Keratinocyte (primary cell): Measurements from ENCODE around the gene ASB15. TPM values are rescaled to one million over a fixed set of nuclear protein-coding genes. Genes with fewer than 3 reads are reported as not detected.

ENCODE experiments used
- DNase-seq: peaks from one replicate; pipeline ENCODE4 v3.0.0-alpha.2; 2011; ENCODE audit warnings: low read depth, missing footprints, low spot score
- FAIRE-seq: peaks from 2 replicates; lab custom pipeline; 2011; peaks lifted over from hg19 to GRCh38; lab: Jason Lieb, UNC
- H2AFZ ChIP-seq: 2 replicates; pipeline ENCODE4 v1.6.0; 2012; ENCODE audit warnings: low read length, control low read depth, inconsistent platforms; ENCODE audit not compliant: control insufficient read depth
- H3K27ac ChIP-seq: 2 replicates; pipeline ENCODE4 v1.5.1; 2011; ENCODE audit warnings: low read length; ENCODE audit not compliant: control insufficient read depth, insufficient read depth
- H3K27me3 ChIP-seq: 3 replicates; pipeline ENCODE4 v1.6.0; 2011; ENCODE audit warnings: low read length; ENCODE audit not compliant: control insufficient read depth, insufficient read depth; ENCODE audit errors: extremely low read depth
- H3K36me3 ChIP-seq, 2 experiments: 2 replicates in 1 of 2; 3 replicates in 1 of 2; pipeline ENCODE4 v1.5.1; 2011; ENCODE audit warnings: low read length in 2 of 2, mild to moderate bottlenecking in 1 of 2; ENCODE audit not compliant: control insufficient read depth in 2 of 2, insufficient read depth in 2 of 2; ENCODE audit errors: extremely low read depth in 1 of 2
- H3K4me1 ChIP-seq: 3 replicates; pipeline ENCODE4 v1.5.1; 2011; ENCODE audit warnings: low read length; ENCODE audit not compliant: control insufficient read depth, insufficient read depth; ENCODE audit errors: extremely low read depth
- H3K4me2 ChIP-seq: 3 replicates; pipeline ENCODE4 v1.6.0; 2011; ENCODE audit warnings: low read depth, low read length; ENCODE audit not compliant: control insufficient read depth, insufficient read depth; ENCODE audit errors: extremely low read depth
- H3K4me3 ChIP-seq, 3 experiments: fragments of 200-600 bp in 1 of 3; sonication (generic) in 1 of 3; 2 replicates in 2 of 3; 3 replicates in 1 of 3; pipeline ENCODE4 v1.5.1; 2011 to 2016; ENCODE audit warnings: low read length in 3 of 3, mild to moderate bottlenecking in 3 of 3, control low read depth in 2 of 3, inconsistent platforms in 1 of 3, low read depth in 1 of 3, mixed read lengths in 1 of 3, mixed run types in 1 of 3, moderate library complexity in 1 of 3; ENCODE audit not compliant: control insufficient read depth in 2 of 3, insufficient read depth in 2 of 3; ENCODE audit errors: extremely low read depth in 1 of 3
- H3K79me2 ChIP-seq: 2 replicates; pipeline ENCODE4 v1.6.0; 2012; ENCODE audit warnings: low read length; ENCODE audit not compliant: control insufficient read depth, insufficient read depth
- H3K9ac ChIP-seq: 3 replicates; pipeline ENCODE4 v1.6.0; 2011; ENCODE audit warnings: low read length; ENCODE audit not compliant: control insufficient read depth, insufficient read depth; ENCODE audit errors: extremely low read depth
- H3K9me1 ChIP-seq: 3 replicates; pipeline ENCODE4 v1.6.0; 2011; ENCODE audit warnings: low read length; ENCODE audit not compliant: control insufficient read depth, insufficient read depth; ENCODE audit errors: extremely low read depth
- H3K9me3 ChIP-seq: 2 replicates; pipeline ENCODE4 v1.5.1; 2012; ENCODE audit warnings: low read depth, low read length; ENCODE audit not compliant: control insufficient read depth
- H4K20me1 ChIP-seq: 3 replicates; pipeline ENCODE4 v1.6.0; 2011; ENCODE audit warnings: low read length; ENCODE audit not compliant: control insufficient read depth, insufficient read depth; ENCODE audit errors: extremely low read depth
- EZH2 ChIP-seq: IDR thresholded peaks from one replicate; pipeline ENCODE4 v1.6.1; 2012; ENCODE audit warnings: inconsistent platforms, mild to moderate bottlenecking, low read length, moderate library complexity
- dilution Hi-C: fragments of 300-500 bp; cut with MboI; formaldehyde crosslinking; loops from one replicate; pipeline ENCODE4 v1.7.0; 2020; ENCODE audit warnings: low sequenced_read_pairs; ENCODE audit not compliant: extremely low pct_ligation_motif_present
- polyA plus RNA-seq, 5 experiments: library from polyadenylated mRNA; depleted of rRNA in 3 of 5; stranded (reverse) in 3 of 5; stranded (forward) in 1 of 5; unstranded in 1 of 5; fragments of >200 nt; gene quantifications; 1 replicate in 1 of 5; 2 replicates in 3 of 5; 3 replicates in 1 of 5; pipeline versions ENCODE4 v1.2.1 to v1.2.3, GENCODE V29; 2011 to 2012; ENCODE audit warnings: missing spikeins in 2 of 5, low read depth in 1 of 5, low replicate concordance in 1 of 5
- TF ChIP-seq, protein P1 (sequence below), 3 experiments: IDR thresholded peaks in 1 of 3; conservative IDR thresholded peaks in 1 of 3; optimal IDR thresholded peaks in 1 of 3; 2 replicates in 2 of 3; 3 replicates in 1 of 3; pipeline versions ENCODE3 to v1.5.1; 2011; ENCODE audit warnings: low read length in 3 of 3, mild to moderate bottlenecking in 3 of 3, moderate library complexity in 2 of 3, control low read depth in 1 of 3, inconsistent platforms in 1 of 3; ENCODE audit not compliant: insufficient read depth in 2 of 3; ENCODE audit errors: extremely low read depth in 1 of 3

The ASB15 gene
- polyA plus RNA-seq, 1 donor (not counting 4 experiments of a cell fraction or from before 2014, with no cell fraction given): not detected

DNA sequence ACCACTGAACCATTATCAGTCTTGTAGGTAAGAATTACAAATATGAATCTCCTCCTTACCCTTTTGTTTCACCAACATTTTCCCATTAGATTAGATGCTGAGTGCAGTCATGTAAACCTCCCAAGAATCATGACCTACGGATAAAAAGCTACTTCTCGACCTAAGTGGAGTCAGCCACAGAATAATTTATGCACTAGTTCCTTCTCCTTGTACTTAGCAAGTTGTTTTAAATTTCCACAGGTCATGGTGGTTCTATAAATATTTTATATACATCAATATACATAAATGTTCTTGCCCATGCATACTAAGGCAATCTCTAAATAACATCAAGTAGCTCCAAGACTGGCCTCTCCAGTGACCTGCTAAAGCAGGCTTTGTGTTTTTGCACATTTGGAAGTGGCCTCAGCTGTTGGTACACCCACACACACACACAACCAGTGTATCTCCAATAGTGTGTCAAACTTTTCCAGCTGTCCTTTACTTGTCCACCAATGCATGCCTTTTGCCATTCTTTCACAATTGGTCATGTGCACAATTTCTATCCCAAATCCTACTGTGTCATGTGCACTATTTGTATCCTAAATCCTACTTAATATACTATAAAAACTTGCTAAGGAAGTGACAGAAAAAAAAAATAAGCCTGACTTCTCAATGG, 75.6 kb downstream of the ASB15 start:
- peaks cover 2 to 3% of the 10 kb centered on the region in 2 experiments for H3K36me3 ChIP-seq
- H3K79me2 ChIP-seq: no peaks in the 10 kb centered on the region
- peaks cover 29% of the 10 kb centered on the region for H3K4me1 ChIP-seq
- TF ChIP-seq, protein P1, sequence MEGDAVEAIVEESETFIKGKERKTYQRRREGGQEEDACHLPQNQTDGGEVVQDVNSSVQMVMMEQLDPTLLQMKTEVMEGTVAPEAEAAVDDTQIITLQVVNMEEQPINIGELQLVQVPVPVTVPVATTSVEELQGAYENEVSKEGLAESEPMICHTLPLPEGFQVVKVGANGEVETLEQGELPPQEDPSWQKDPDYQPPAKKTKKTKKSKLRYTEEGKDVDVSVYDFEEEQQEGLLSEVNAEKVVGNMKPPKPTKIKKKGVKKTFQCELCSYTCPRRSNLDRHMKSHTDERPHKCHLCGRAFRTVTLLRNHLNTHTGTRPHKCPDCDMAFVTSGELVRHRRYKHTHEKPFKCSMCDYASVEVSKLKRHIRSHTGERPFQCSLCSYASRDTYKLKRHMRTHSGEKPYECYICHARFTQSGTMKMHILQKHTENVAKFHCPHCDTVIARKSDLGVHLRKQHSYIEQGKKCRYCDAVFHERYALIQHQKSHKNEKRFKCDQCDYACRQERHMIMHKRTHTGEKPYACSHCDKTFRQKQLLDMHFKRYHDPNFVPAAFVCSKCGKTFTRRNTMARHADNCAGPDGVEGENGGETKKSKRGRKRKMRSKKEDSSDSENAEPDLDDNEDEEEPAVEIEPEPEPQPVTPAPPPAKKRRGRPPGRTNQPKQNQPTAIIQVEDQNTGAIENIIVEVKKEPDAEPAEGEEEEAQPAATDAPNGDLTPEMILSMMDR (optimal IDR thresholded peaks at IDR 0.05 in 1 of 3, IDR thresholded peaks at IDR 0.05 in 1 of 3, conservative IDR thresholded peaks at IDR 0.05 in 1 of 3; ENCODE audit: extremely low read depth in 1 of 3, insufficient read depth in 2 of 3, low read length in 3 of 3): no peak
- TF ChIP-seq EZH2: no peak
- no peaks in the 10 kb centered on the region for H3K27me3 ChIP-seq
- no peaks in the 10 kb centered on the region for H4K20me1 ChIP-seq
- H2AFZ ChIP-seq: no peak overlapping the region
- no peak overlapping the region for H3K4me3 ChIP-seq
- no peaks in the 10 kb centered on the region for H3K9me3 ChIP-seq
- no peak overlapping the region for H3K4me2 ChIP-seq
- no peak for FAIRE-seq
- DNase-seq: no peak
- no peak overlapping the region for H3K27ac ChIP-seq
- no peaks in the 10 kb centered on the region for H3K9me1 ChIP-seq
- H3K9ac ChIP-seq: no peak overlapping the region
- dilution Hi-C loops: no loop called here

DNA sequence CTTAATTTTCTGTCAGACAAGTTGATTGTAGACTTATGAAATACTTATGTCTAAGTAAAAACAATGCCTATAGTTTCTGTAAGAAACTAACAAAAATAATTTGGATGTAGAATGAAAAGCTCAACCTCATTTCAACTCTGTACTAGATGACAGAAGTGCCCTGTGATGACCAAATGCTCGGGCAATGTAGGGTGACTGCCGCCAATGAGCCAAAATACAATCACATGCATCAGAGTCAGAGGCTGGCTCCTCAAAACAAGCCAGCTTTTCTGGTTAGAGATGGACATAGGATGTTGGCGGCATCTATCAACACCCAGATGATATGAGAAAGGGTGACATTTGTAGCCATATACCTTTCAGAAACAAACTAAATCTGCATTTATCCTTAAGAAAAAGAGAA, 78.0 kb downstream of the ASB15 start:
- no peak overlapping the region for H3K4me2 ChIP-seq
- TF ChIP-seq, protein P1 (optimal IDR thresholded peaks at IDR 0.05 in 1 of 3, IDR thresholded peaks at IDR 0.05 in 1 of 3, conservative IDR thresholded peaks at IDR 0.05 in 1 of 3; ENCODE audit: extremely low read depth in 1 of 3, insufficient read depth in 2 of 3, low read length in 3 of 3): no peak
- no peak for TF ChIP-seq EZH2
- H3K27ac ChIP-seq: no peak overlapping the region
- dilution Hi-C loops: no loop called here
- no peak overlapping the region for H3K9ac ChIP-seq
- peaks cover 2 to 3% of the 10 kb centered on the region in 2 experiments for H3K36me3 ChIP-seq
- H3K79me2 ChIP-seq: no peaks in the 10 kb centered on the region
- H3K9me1 ChIP-seq: no peaks in the 10 kb centered on the region
- peaks cover 10% of the 10 kb centered on the region for H3K4me1 ChIP-seq
- H3K4me3 ChIP-seq: no peak overlapping the region
- no peak overlapping the region for H2AFZ ChIP-seq
- no peaks in the 10 kb centered on the region for H3K27me3 ChIP-seq
- no peaks in the 10 kb centered on the region for H4K20me1 ChIP-seq
- no peaks in the 10 kb centered on the region for H3K9me3 ChIP-seq
- DNase-seq (no peak), FAIRE-seq (no peak)
